Ammon's horn (tissue), 1 donor: ENCODE measurements around the gene AMOTL2.

ENCODE experiments used
- DNase-seq: peaks from one replicate; pipeline ENCODE4 v3.0.0-alpha.2; 2016; ENCODE audit warnings: low spot score

Gene AMOTL2

GRCh38 chr3:134366221-134366927, 7.9 kb downstream of the AMOTL2 start:
- DNase-seq: no peak

- DNase-seq: no peak
These were observed 8.5 kb downstream of the AMOTL2 start for GRCh38 chr3:134365766-134366065.

- no peak for DNase-seq
These were observed 9.1 kb downstream of the AMOTL2 start for GRCh38 chr3:134364936-134365765.

GRCh38 chr3:134364061-134364935, 9.9 kb downstream of the AMOTL2 start:
- DNase-seq: peak; percentile 80

- DNase-seq: no peak
These were observed 10.9 kb downstream of the AMOTL2 start for GRCh38 chr3:134363381-134363755.

GRCh38 chr3:134362670-134363380, 11.4 kb downstream of the AMOTL2 start:
- no peak for DNase-seq

GRCh38 chr3:134362221-134362620, 12.0 kb downstream of the AMOTL2 start:
- no peak for DNase-seq

- no peak for DNase-seq
These were observed 12.9 kb downstream of the AMOTL2 start for GRCh38 chr3:134361162-134361835.

- DNase-seq: no peak
These were observed 14.2 kb downstream of the AMOTL2 start for GRCh38 chr3:134360046-134360445.

- no peak for DNase-seq
These were observed 14.9 kb downstream of the AMOTL2 start for GRCh38 chr3:134359121-134360010.

GRCh38 chr3:134357914-134358811, 16.1 kb downstream of the AMOTL2 start:
- no peak for DNase-seq

GRCh38 chr3:134357261-134357913, 16.9 kb downstream of the AMOTL2 start:
- DNase-seq: no peak

- DNase-seq: no peak
These were observed 17.7 kb downstream of the AMOTL2 start for GRCh38 chr3:134356411-134357040.

- no peak for DNase-seq
These were observed 18.8 kb downstream of the AMOTL2 start for GRCh38 chr3:134355416-134355815.

GRCh38 chr3:134354612-134355251, 19.5 kb downstream of the AMOTL2 start:
- no peak for DNase-seq

- no peak for DNase-seq
These were observed 20.2 kb downstream of the AMOTL2 start for GRCh38 chr3:134353831-134354611.
